ENCODE measurements around the gene ZNF407.

GRCh38 chr18:75083131-75083530 lies 485.5 kb downstream of the ZNF407 start:
- TF ChIP-seq, protein P1, sequence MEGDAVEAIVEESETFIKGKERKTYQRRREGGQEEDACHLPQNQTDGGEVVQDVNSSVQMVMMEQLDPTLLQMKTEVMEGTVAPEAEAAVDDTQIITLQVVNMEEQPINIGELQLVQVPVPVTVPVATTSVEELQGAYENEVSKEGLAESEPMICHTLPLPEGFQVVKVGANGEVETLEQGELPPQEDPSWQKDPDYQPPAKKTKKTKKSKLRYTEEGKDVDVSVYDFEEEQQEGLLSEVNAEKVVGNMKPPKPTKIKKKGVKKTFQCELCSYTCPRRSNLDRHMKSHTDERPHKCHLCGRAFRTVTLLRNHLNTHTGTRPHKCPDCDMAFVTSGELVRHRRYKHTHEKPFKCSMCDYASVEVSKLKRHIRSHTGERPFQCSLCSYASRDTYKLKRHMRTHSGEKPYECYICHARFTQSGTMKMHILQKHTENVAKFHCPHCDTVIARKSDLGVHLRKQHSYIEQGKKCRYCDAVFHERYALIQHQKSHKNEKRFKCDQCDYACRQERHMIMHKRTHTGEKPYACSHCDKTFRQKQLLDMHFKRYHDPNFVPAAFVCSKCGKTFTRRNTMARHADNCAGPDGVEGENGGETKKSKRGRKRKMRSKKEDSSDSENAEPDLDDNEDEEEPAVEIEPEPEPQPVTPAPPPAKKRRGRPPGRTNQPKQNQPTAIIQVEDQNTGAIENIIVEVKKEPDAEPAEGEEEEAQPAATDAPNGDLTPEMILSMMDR (tag by site-specific recombination; IDR thresholded peaks at IDR 0.05): no peak
- TF ChIP-seq ZNF133 (tag by site-specific recombination; IDR thresholded peaks at IDR 0.05) (no peak), INSM2 (tag by site-specific recombination; IDR thresholded peaks at IDR 0.05) (no peak), REST (tag by site-specific recombination; IDR thresholded peaks at IDR 0.05) (no peak), ZNF629 (tag by site-specific recombination; IDR thresholded peaks at IDR 0.05) (no peak), ZNF221 (tag by site-specific recombination; IDR thresholded peaks at IDR 0.05; ENCODE audit: borderline replicate concordance) (no peak)
- TF ChIP-seq, protein P2, sequence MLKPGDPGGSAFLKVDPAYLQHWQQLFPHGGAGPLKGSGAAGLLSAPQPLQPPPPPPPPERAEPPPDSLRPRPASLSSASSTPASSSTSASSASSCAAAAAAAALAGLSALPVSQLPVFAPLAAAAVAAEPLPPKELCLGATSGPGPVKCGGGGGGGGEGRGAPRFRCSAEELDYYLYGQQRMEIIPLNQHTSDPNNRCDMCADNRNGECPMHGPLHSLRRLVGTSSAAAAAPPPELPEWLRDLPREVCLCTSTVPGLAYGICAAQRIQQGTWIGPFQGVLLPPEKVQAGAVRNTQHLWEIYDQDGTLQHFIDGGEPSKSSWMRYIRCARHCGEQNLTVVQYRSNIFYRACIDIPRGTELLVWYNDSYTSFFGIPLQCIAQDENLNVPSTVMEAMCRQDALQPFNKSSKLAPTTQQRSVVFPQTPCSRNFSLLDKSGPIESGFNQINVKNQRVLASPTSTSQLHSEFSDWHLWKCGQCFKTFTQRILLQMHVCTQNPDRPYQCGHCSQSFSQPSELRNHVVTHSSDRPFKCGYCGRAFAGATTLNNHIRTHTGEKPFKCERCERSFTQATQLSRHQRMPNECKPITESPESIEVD (tag by site-specific recombination; IDR thresholded peaks at IDR 0.05): no peak
- TF ChIP-seq, protein P3, sequence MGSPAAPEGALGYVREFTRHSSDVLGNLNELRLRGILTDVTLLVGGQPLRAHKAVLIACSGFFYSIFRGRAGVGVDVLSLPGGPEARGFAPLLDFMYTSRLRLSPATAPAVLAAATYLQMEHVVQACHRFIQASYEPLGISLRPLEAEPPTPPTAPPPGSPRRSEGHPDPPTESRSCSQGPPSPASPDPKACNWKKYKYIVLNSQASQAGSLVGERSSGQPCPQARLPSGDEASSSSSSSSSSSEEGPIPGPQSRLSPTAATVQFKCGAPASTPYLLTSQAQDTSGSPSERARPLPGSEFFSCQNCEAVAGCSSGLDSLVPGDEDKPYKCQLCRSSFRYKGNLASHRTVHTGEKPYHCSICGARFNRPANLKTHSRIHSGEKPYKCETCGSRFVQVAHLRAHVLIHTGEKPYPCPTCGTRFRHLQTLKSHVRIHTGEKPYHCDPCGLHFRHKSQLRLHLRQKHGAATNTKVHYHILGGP (tag by site-specific recombination; IDR thresholded peaks at IDR 0.05): no peak
- TF ChIP-seq, protein P4, sequence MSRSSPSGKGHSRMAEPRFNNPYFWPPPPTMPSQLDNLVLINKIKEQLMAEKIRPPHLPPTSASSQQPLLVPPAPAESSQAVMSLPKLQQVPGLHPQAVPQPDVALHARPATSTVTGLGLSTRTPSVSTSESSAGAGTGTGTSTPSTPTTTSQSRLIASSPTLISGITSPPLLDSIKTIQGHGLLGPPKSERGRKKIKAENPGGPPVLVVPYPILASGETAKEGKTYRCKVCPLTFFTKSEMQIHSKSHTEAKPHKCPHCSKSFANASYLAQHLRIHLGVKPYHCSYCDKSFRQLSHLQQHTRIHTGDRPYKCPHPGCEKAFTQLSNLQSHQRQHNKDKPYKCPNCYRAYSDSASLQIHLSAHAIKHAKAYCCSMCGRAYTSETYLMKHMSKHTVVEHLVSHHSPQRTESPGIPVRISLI (tag by site-specific recombination; IDR thresholded peaks at IDR 0.05): no peak
- TF ChIP-seq, protein P5, sequence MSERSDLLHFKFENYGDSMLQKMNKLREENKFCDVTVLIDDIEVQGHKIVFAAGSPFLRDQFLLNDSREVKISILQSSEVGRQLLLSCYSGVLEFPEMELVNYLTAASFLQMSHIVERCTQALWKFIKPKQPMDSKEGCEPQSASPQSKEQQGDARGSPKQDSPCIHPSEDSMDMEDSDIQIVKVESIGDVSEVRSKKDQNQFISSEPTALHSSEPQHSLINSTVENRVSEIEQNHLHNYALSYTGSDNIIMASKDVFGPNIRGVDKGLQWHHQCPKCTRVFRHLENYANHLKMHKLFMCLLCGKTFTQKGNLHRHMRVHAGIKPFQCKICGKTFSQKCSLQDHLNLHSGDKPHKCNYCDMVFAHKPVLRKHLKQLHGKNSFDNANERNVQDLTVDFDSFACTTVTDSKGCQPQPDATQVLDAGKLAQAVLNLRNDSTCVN (tag by site-specific recombination; optimal IDR thresholded peaks at IDR 0.05): no peak

All from HEK293 (cell line).